IPS-15b (cell line): ENCODE measurements around the gene CHRNA1.

ENCODE experiments used
- H3K27me3 ChIP-seq: one replicate; pipeline ENCODE4 v1.6.1; 2013; ENCODE audit warnings: low read length; ENCODE audit not compliant: control insufficient read depth, insufficient read depth
- H3K36me3 ChIP-seq: one replicate; pipeline ENCODE4 v1.6.1; 2013; ENCODE audit warnings: low read length; ENCODE audit not compliant: control insufficient read depth, insufficient read depth
- H3K4me1 ChIP-seq: one replicate; pipeline ENCODE4 v1.6.1; 2013; ENCODE audit warnings: mild to moderate bottlenecking, low read length; ENCODE audit not compliant: control insufficient read depth, insufficient read depth
- H3K4me3 ChIP-seq: one replicate; pipeline ENCODE4 v1.5.1; 2013; ENCODE audit warnings: low read depth, low read length
- H3K9ac ChIP-seq: one replicate; pipeline ENCODE4 v1.6.1; 2013; ENCODE audit warnings: low read depth, mild to moderate bottlenecking, low read length
- H3K9me3 ChIP-seq: one replicate; pipeline ENCODE4 v1.6.1; 2013; ENCODE audit warnings: mild to moderate bottlenecking, low read length; ENCODE audit not compliant: control insufficient read depth, insufficient read depth

Gene CHRNA1

DNA sequence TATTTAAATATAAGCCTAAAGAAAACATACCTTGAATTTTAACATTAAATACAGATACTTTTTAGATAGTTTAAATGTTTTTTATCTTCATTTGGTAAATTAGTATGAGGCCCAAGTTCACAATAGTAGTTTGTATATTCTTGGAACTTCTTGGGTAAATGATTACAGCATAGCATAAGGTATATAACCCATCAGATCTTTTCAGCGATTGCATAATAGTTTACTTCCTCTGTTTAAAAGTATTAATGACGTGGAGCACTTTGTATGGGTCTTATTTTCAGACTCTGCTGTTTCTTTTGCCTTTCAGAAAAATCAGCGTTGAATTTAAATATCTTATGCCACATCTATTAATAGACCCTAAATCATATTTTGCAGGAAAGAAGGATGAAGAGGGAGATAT is 60.2 kb downstream of the CHRNA1 start:
- no peaks in the 10 kb centered on the region for H3K4me1 ChIP-seq
- H3K9ac ChIP-seq = no peak overlapping the region
- no peaks in the 10 kb centered on the region for H3K27me3 ChIP-seq
- no peak overlapping the region for H3K4me3 ChIP-seq
- no peaks in the 10 kb centered on the region for H3K36me3 ChIP-seq
- no peaks in the 10 kb centered on the region for H3K9me3 ChIP-seq

DNA sequence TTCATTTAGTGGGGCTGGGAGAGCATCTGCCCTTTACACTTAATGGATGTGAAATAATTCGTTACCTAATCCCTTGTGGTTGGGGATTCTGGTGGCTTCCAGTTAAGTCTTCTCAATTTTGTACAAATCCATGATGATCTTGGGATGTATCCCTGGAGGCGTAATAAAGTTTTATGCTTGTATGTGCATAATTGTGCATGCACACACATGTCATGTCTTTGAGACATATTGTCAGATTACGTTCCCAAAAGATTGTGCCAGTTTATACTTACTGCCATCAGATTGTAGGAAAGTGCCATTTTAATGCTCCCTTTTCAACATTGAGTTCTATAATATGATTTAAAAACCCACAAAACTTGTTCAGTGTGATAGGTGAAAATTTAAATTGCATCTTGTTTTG is 60.8 kb downstream of the CHRNA1 start:
- Histone ChIP-seq H3K9ac (no peak overlapping the region), H3K9me3 (no peaks in the 10 kb centered on the region), H3K4me3 (no peak overlapping the region)

DNA sequence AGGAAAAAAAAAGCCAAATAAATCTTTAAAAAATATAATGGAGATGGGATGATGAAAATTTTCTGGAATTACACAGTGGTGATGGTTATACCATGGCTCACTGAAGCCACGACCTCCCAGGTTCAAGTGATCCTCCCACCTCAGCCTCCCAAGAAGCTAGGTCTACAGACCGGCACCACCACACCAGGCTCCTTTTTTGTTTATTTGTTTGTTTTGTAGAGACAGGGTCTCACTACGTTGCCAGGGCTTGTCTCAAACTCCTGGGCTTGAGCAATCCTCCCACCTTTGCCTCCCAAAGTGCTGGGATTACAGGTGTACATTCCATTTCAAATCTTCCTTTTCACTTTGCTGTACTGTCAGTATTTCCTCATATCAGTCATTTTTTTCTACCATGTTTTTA is 61.7 kb downstream of the CHRNA1 start:
- Histone ChIP-seq H3K36me3 (no peaks in the 10 kb centered on the region), H3K4me1 (peaks cover under 1% of the 10 kb centered on the region), H3K27me3 (no peaks in the 10 kb centered on the region), H3K9ac (no peak overlapping the region), H3K9me3 (no peaks in the 10 kb centered on the region), H3K4me3 (no peak overlapping the region)

More for the DNA sequence above, 60.8 kb downstream of the CHRNA1 start:
- Histone ChIP-seq H3K4me1 (no peaks in the 10 kb centered on the region), H3K36me3 (no peaks in the 10 kb centered on the region), H3K27me3 (no peaks in the 10 kb centered on the region)

- no peaks in the 10 kb centered on the region for H3K27me3 ChIP-seq
- H3K36me3 ChIP-seq = no peaks in the 10 kb centered on the region
- no peak overlapping the region for H3K4me3 ChIP-seq
- H3K4me1 ChIP-seq = peaks cover 2% of the 10 kb centered on the region
- no peak overlapping the region for H3K9ac ChIP-seq
- H3K9me3 ChIP-seq = no peaks in the 10 kb centered on the region
These were observed 64.1 kb downstream of the CHRNA1 start for GRCh38 chr2:174699993-174700766.
